HG03575 (cell line): Measurements from ENCODE around the gene BSPRY.
A peak's percentile ranks its signal among the peaks of the same experiment; 100 is the strongest.
"Not testable (repeated sequence)": the region's sequence is repeated elsewhere in the genome, so short reads cannot be mapped to it uniquely, and the experiment has no call there.

Experiments
- ATAC-seq: cut with Tn5 transposase; IDR thresholded peaks from one replicate; pipeline ENCODE4 v1.9.1; 2021; ENCODE audit not compliant: unreplicated experiment, insufficient number of reproducible peaks, low FRiP score; ENCODE audit errors: extremely low read depth

The BSPRY gene

DNA sequence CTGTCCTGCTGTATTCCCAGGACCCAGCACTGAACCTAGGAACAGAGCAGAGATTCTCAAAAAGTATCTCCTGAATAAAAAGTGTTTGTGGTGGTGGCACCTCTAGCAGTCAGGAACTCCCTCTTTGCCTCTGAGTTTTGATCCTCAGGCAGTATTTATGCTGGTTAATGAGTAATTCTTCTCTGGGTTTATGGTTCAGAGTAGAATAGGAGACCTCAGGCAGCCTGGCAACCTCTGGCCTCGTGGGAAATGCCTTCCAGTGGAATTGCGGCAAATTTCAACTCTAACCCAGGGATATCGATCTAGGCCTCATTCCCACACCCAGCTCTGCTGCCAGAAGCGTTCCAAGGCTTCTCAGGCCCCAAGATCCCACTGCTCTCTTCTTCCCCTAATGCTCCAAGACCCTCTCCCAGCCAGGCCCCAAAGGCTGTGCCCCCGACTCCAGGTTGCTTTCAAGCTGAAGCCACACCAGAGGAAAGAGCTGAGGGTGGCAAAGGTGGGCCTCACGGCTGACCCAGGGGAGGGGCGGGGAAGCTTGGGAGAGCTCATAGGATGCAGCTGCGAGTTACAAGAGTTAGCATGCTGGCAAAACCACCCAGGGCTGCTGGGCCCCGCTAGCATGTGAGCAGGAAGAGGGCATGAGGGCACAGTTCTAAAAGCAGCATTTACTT, 38.4 kb downstream of the BSPRY start:
- ATAC-seq = no peak

DNA sequence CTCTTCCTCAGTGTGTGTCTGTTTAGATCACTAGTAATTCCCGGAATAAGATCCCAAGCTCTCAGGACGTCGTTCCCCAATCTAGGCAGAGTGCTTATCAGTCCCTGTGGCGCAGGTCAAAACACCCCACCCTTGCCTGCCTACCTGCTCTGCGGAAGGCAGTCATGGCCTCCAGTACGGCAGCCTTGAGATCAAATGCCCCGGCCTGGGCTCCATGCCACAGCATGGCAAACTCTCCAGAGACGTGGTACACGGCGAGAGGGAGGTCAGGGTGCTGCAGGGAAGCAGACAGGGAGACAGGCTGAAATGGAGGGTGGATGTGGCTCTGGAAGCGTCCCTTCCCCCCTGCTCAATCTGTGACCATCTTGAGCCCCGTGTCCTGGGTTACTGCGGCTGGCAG, 39.5 kb downstream of the BSPRY start:
- no peak for ATAC-seq

DNA sequence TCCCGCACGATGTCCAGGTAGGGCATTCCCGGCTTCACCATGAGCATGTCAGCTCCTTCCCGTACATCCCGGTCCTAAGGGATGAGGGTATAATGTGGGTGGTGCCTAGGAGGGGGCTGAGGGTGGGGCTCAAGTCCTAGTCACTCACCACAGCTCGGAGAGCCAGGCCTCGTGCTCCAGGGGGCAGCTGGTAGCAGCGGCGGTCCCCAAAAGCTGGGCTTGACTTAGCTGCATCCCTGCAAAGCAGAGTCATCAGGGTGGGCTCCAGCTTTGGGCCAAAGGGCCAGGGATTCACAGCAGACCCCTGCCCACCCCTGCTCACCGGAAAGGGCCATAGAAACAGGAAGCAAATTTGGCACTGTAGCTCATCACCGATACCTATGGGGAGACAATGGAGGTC, 40.1 kb downstream of the BSPRY start:
- no peak for ATAC-seq

DNA sequence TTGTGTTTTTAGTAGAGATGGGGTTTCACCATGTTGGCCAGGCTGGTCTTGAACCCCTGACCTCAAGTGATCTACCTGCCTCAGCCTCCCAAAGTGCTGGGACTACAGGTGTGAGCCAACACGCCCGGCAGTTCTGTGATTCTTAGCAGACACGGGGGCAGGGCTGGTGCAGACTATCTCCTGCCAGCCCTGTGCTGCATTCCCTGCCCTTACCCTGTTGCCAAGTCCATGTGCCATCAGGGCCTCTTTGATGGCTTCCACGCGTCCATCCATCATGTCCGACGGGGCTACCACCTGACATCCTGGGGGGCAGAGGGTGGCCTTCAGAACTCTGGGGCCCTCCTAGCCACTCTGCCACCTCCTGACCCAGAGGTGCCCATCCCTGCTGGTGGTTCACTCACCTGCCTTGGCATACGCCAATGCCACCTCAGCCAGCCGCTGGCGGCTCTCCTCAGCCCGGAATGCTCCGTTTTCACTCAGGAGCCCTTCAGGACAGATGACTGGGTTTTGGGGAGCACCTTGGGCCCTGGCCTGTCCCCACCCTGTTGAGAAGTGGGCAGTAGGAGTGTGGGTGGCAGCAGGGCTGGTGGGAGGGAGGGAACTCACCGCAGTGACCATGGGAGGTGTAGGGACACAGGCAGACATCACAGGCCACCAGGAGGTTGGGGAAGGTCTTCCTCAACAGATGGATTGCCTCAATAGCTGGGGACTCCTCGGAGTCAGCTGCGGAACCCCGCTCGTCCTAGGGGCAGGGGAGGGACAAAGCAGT, 41.0 kb downstream of the BSPRY start:
- no peak for ATAC-seq

DNA sequence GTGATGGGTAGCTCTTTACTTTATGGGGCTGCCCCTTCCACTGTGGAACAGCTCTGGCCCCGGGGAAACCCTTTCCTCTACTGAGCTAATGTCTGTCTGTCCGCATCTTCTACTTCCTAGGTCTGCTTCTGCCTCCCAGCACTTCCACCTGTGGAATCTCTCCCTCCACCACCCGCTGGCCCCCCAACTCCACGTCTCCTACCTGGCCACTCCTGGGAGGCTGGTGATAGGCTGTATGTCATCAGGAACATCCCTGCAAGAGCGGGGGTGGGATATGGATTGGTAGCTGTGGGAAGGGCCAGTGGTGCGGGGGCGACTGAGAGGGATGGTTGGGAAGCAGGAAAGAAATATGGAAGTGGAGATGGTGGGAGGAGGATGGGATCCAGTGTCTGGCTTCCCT, 42.6 kb downstream of the BSPRY start:
- ATAC-seq = no peak

DNA sequence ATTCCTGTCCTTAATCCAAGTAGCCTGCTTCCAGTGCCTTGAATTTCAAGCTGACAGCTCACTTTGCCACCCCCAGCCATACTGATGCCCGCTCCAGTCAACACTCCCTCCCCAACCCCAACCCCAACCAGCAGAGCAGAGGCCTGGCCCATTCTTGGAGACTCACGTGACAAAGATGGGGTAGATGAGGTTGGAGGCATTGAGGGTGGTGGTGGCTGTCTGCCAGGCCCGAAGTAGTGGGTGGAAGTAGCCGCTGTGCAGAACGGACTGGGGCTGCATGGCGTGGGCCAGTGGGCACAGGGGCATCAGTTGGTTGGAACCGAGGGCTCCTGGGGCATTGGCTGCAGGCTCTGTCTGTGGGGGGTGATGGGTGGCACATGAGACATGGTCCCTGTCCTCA, 43.9 kb downstream of the BSPRY start:
- ATAC-seq = no peak

DNA sequence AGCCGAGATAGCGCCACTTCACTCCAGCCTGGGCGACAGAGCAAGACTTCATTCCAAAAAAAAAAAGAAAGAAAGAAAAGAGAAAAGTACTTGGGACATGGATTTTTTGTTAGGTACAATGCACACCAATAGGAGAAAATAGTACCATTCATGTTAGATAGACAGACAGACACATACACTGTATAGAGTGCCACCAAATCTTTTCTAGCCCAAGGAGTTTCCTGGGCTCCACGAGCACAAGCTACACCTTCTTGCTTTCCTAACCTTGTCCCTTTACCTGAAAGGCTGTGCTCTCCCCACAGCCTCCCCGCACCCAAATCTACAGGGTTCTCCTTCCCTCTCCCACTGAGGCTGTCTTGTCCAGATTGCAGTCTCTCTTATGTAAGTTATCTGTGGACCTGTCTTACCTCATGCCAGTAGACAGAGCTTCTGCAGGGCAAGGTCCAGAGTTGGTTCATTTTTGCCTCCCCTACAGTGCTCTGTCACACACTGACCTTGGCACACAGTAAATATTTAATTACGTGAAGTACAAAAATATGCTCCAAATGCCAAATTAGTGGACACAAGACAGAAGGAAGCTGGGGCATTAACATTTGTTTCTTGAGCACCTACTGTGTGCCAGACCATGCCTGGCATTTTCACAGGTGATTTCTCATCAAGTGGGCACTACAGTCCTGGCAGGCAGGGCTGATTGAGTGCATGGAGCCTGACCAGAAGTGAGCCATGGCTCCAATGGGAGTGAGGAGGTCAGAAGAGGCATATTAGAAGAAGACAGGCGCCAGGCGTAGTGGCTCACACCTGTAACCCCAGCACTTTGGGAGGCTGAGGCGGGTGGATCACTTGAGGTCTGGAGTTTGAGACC, 45.9 kb downstream of the BSPRY start:
- ATAC-seq = no peak

DNA sequence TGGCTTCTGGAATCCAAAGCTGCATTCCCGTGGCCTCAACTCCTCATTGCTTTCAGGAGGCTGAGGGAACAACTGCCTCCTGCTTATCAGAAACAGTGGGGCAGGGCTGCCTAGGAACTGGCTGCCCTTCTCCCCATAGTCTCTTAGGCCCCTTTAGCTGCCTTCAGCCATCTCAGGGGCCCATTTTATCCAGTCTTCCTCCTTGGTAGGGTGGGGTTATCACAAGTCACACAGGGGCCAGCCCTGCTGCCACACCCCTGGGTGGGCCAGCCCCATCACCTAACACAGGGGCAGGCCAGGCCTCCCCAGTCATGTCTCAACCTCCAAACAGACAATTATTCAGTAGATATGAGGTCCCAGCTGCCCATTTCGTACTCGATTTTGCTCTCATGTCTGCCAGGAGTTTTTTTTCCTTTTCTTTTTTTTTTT, 47.9 kb downstream of the BSPRY start:
- no peak for ATAC-seq

DNA sequence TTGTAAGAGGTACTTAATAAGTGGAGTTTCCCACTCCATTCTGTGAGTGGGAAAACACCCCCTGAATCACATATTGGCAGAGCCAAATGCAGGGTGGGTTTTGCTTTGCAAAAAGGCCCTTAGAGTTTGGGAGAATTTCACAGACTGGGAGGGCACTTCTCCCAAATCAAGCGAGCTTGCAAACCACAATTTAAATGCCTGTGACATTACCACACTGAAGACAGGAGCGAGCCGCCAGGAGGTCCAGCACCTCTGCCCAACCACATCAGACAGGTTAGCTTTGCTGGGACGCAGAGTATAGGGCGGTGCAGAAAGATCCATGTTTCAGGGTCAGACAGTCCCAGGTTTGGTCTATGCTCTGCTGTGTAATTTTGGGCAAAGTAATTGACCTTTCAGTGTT, 49.5 kb downstream of the BSPRY start:
- no peak for ATAC-seq

DNA sequence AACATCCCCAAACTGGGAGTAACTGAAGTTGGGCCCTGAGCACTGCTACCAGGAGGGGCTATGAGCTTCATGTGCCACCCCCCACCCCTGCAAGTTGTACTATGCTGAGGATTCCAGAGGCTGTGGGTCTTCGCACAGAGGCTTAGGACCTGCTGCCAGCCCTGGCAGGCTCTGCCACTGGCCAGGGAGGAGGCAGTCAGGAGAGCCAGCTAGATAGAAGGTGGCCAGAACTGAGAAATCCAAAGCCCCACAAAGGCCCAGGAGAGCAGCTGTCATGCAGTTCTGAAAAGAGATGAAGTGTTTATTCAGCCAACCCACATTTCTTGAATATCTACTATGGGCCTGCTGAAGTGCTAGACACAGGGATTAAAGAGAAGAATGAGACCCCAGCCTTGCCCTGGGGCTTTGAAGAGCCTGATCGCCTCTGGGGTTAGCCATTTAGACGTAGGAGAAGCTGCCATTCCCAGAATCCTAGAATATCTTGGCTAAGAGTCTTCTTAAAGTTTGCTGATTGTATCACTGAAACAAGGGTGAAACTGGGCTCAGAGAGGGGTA, 50.4 kb downstream of the BSPRY start:
- no peak for ATAC-seq

DNA sequence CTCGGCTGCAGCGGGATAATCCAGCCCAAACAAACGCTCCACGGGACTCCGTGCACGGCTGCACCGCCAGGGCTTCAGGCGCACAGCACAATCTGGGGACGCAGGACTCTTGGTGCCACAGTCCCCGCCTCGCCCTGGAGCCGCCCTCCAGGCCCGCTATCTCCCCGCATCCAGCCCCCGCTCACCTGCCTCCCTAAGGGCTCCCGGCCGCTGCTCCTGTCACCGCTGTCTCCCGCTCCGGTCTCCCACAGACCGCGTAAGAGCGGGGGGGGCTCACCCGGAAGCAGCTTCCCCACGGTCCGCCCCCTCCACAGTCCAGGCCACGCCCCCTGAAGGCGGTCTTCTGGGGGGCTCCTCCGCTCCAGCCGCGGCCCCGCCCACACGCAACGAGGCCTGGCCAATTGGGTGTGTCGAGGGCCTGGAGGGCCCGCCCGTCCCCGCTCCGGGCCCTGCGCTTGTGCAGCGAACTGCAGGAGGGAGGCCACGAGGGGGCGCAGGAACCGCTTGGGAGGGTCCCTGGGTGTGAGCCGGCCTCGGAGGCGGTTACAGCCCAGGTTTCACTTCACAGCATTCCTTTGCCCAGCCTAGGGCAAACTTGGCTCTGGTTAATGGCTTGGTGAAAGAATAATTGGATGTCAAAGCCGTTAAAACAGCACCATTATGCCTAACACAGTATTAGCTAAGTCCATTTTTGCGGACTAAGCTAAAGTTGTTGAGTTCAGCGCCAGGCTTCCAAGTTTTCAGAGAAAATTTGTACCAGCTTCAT, 51.9 kb downstream of the BSPRY start, which contains the start of gene ALAD:
TSS of gene ALAD (minus strand) at position 258 of the 766 bp plus-strand sequence. CDS start 7,725 bp downstream, outside the sequence.
- peak; percentile 88 for ATAC-seq

DNA sequence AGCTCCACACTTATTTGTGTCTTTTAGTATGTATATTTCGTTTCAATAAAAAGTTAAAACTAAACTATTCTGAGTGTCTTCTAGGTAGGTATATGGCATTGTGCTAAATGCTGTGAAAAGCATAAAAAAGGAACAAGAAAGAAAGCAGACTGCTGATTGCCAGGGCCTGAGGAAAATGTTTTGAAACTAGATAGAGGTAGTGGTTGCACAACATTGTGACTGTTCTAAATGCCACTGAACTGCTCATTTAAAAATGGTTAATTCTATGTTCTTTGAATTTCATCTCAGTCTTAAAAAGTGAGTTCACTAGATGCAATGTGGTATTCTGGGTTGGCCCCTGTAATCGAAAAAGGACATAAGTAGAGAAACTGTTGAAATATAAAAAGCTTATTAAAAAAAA, 54.3 kb downstream of the BSPRY start:
- ATAC-seq = no peak

DNA sequence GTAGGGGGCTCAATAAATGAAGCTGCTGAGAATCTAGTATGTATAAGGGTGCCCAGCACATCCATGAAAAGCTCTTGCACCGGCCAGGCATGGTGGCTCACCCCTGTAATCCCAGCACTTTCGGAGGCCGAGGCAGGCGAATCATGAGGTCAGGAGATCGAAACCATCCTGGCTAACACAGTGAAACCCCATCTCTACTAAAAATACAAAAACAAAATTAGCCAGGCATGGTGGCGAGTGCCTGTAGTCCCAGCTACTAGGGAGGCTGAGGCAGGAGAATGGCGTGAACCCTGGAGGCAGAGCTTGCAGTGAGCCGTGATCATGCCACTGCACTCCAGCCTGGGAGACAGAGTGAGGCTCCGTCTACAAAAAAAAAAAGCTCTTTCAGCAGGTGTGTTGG, 57.0 kb downstream of the BSPRY start:
- ATAC-seq = not testable (repeated sequence)

DNA sequence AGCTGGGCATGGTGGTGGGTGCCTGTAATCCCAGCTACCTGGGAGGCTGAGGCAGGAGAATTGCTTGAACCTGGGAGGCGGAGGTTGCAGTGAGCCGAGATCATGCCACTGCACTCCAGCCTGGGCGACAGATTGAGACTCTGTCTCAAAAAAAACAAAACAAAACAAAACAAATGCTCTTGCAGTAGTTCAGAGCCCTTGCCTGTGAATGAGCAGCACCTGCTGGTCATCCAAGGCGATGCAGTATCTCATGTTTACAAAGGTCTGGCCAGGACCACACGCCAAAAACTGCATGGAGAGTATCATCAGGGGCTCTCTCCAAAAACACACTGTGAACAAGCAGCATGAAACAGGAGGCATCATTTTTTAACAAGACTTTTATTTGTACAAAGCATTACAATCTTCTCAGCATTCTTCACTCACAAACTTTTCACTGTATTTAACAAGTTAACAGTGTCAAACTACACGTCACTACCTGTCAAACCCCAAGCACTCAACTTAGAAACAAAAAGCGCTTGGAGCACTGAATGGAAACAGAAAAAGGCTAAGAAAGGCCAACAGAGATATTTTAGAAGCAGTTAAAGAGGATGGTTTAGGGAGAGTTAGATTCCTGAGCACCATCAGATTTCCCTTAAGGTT, 57.7 kb downstream of the BSPRY start:
- peak; percentile 33 for ATAC-seq

DNA sequence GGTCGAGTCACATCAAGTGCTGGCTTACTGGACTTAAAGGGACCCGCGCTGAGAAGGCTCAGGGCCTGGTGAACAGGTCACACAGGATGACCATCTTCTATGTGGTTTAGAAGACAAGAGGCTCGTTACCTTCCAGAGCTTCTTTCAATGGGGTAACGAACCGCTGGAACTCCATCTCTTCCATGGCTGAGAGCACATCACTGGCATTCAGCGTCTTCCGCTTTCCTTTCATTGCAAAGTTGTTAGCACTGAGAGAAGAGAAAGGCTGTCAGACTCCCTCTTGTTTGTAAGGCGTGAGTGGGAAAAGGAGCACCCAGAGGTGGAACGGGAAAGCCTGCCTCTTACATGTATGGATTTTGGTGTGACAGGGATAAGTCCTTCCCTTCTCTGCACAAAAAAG, 60.1 kb downstream of the BSPRY start:
- ATAC-seq = no peak

DNA sequence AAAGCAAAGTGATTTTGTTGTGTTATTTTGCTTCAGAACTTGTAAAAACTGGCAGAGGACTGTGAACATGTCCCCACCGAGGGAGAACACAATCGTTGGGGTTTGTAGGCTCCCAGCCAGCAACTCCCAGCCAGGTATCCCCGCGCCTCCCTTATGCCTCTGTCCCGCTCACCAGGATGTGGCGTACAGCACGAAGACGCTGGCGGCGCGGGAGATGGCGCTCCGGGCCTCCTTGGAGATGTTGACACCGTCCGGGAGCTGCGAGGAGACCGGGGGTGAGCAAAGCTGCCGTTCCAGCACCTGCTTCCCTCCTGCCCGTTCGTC, 60.5 kb downstream of the BSPRY start:
- no peak for ATAC-seq

DNA sequence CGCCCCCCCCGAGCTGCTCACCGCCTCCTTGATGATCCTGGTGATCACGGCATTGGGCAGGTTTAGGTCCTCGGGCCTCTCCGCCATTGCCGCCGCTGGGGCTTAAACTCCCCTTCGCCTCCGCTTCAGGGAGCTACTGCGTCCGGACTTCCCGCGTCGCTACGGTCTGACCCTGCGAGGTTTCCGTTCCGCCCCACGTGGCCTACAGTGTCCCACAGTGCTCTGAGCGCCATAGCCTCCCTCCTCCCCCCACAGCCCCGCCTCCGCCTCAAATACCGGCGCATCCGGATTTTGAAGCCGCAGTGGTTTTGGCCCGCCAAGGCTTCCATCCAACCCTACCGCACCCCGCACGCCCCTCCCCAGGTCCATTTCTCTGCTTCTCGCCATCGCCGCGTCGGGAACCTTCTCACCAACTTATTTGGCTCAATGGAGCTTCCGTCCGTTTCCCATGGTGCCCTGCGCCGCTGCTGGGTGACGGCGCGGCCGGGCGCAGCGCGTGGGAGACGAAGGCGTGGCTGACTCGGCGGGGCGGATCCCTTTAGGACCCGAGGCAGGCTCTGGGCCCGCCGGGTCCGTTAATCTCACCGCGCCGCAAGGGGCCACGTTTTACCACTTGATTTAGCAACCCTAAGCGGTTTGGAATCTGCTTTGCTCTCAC, 61.0 kb downstream of the BSPRY start, which contains the start of the genes C9orf43 and POLE3:
TSS of gene C9orf43 (plus strand) at position 541 of the 658 bp plus-strand sequence. CDS start 2,747 bp downstream, outside the sequence.
TSS of gene POLE3 (minus strand) at position 469 of the 658 bp plus-strand sequence. CDS start at position 87, 382 bp downstream.
- peak; percentile 43 for ATAC-seq
